Mesenchymal stem cell (in vitro differentiated cells and primary cell): ENCODE results near the gene PTPRCAP.
A peak's percentile ranks its signal among the peaks of the same experiment; 100 is the strongest.

ENCODE experiments used
- DNase-seq: peaks from one replicate; pipeline ENCODE4 v3.0.0-alpha.2; 2013
- H2AFZ ChIP-seq: one replicate; pipeline ENCODE4 v1.6.1; 2013; ENCODE audit warnings: low read depth, mild to moderate bottlenecking, control low read depth, inconsistent platforms, low read length, moderate library complexity
- H2AK5ac ChIP-seq: 2 replicates; pipeline ENCODE4 v1.6.1; 2013; ENCODE audit warnings: low read length, moderate library complexity, mild to moderate bottlenecking, inconsistent platforms; ENCODE audit not compliant: severe bottlenecking
- H2BK120ac ChIP-seq: one replicate; pipeline ENCODE4 v1.6.1; 2013; ENCODE audit warnings: low read depth, mild to moderate bottlenecking, inconsistent platforms, low read length, moderate library complexity
- H2BK12ac ChIP-seq, 2 experiments: one replicate each; pipeline ENCODE4 v1.6.1; 2013; ENCODE audit warnings: inconsistent platforms in 2 of 2, low read length in 2 of 2, mild to moderate bottlenecking in 2 of 2, moderate library complexity in 2 of 2, control low read depth in 1 of 2
- H2BK15ac ChIP-seq: one replicate; pipeline ENCODE4 v1.6.1; 2013; ENCODE audit warnings: mild to moderate bottlenecking, low read depth, inconsistent platforms; ENCODE audit not compliant: poor library complexity, severe bottlenecking
- H2BK5ac ChIP-seq: 2 replicates; pipeline ENCODE4 v1.6.1; 2013; ENCODE audit warnings: low read depth, mild to moderate bottlenecking, low read length, control low read depth, inconsistent platforms; ENCODE audit not compliant: poor library complexity, severe bottlenecking
- H3K14ac ChIP-seq, 2 experiments: one replicate each; pipeline ENCODE4 v1.6.1; 2013; ENCODE audit warnings: inconsistent platforms in 2 of 2, low read length in 2 of 2, control low read depth in 1 of 2, mild to moderate bottlenecking in 1 of 2, moderate library complexity in 1 of 2
- H3K18ac ChIP-seq, 2 experiments: one replicate each; pipeline ENCODE4 v1.6.1; 2013; ENCODE audit warnings: inconsistent platforms in 2 of 2, low read length in 2 of 2, control low read depth in 1 of 2, low read depth in 1 of 2, mild to moderate bottlenecking in 1 of 2
- H3K23ac ChIP-seq, 2 experiments: one replicate each; pipeline ENCODE4 v1.6.1; 2013; ENCODE audit warnings: inconsistent platforms in 2 of 2, low read length in 2 of 2, mild to moderate bottlenecking in 2 of 2, moderate library complexity in 2 of 2, control low read depth in 1 of 2
- H3K27ac ChIP-seq: 2 replicates; pipeline ENCODE4 v1.5.1; 2013; ENCODE audit warnings: mild to moderate bottlenecking, moderate library complexity, low read length, control low read depth, inconsistent platforms; ENCODE audit not compliant: poor library complexity, severe bottlenecking
- H3K27me3 ChIP-seq, 2 experiments: 2 replicates each; pipeline versions ENCODE4 v1.6.1 to v1.7.0; 2013; ENCODE audit warnings: low read length in 2 of 2, mild to moderate bottlenecking in 2 of 2, moderate library complexity in 2 of 2, control low read depth in 1 of 2, inconsistent platforms in 1 of 2; ENCODE audit not compliant: control insufficient read depth in 1 of 2, insufficient read depth in 1 of 2
- H3K36me3 ChIP-seq, 2 experiments: 2 replicates each; pipeline versions ENCODE4 v1.6.1 to v1.7.0; 2013; ENCODE audit warnings: low read length in 2 of 2, control low read depth in 1 of 2, inconsistent platforms in 1 of 2, low read depth in 1 of 2, mild to moderate bottlenecking in 1 of 2; ENCODE audit not compliant: insufficient read depth in 2 of 2, control insufficient read depth in 1 of 2
- H3K4ac ChIP-seq, 2 experiments: one replicate each; pipeline ENCODE4 v1.6.1; 2013; ENCODE audit warnings: inconsistent platforms in 2 of 2, low read length in 2 of 2, mild to moderate bottlenecking in 2 of 2, moderate library complexity in 2 of 2, control low read depth in 1 of 2, low read depth in 1 of 2
- H3K4me1 ChIP-seq: 2 replicates; pipeline ENCODE4 v1.6.1; 2013; ENCODE audit warnings: low read depth, low read length, control low read depth; ENCODE audit not compliant: control insufficient read depth, insufficient read depth
- H3K4me2 ChIP-seq: 2 replicates; pipeline ENCODE4 v1.6.1; 2013; ENCODE audit warnings: low read length, mild to moderate bottlenecking, inconsistent platforms; ENCODE audit not compliant: poor library complexity, severe bottlenecking
- H3K4me3 ChIP-seq, 2 experiments: 2 replicates each; pipeline versions ENCODE4 v1.5.1 to v1.7.0; 2013; ENCODE audit warnings: low read length in 2 of 2, mild to moderate bottlenecking in 2 of 2, control low read depth in 1 of 2, low read depth in 1 of 2; ENCODE audit not compliant: insufficient read depth in 1 of 2
- H3K79me1 ChIP-seq: replicated peaks from 2 replicates; pipeline ENCODE4 v1.6.1; 2013; ENCODE audit warnings: mild to moderate bottlenecking, control low read depth, low read length, inconsistent platforms; ENCODE audit not compliant: poor library complexity, severe bottlenecking
- H3K9ac ChIP-seq: 2 replicates; pipeline ENCODE4 v1.7.0; 2013; ENCODE audit warnings: mild to moderate bottlenecking, low read length, moderate library complexity
- H3K9me3 ChIP-seq: 2 replicates; pipeline ENCODE4 v1.7.0; 2013; ENCODE audit warnings: mild to moderate bottlenecking, low read length; ENCODE audit not compliant: control insufficient read depth
- H4K8ac ChIP-seq: one replicate; pipeline ENCODE4 v1.6.1; 2013; ENCODE audit warnings: inconsistent platforms, mild to moderate bottlenecking, low read length, moderate library complexity
- H4K91ac ChIP-seq: one replicate; pipeline ENCODE4 v1.6.1; 2013; ENCODE audit warnings: mild to moderate bottlenecking, low read length, inconsistent platforms
- WGBS: methylation state at CpG from one replicate; pipeline ENCODE4 v1.1.7; 2013; ENCODE audit warnings: mixed read lengths; 5-methylcytosine and 5-hydroxymethylcytosine counted together

The PTPRCAP gene

DNA sequence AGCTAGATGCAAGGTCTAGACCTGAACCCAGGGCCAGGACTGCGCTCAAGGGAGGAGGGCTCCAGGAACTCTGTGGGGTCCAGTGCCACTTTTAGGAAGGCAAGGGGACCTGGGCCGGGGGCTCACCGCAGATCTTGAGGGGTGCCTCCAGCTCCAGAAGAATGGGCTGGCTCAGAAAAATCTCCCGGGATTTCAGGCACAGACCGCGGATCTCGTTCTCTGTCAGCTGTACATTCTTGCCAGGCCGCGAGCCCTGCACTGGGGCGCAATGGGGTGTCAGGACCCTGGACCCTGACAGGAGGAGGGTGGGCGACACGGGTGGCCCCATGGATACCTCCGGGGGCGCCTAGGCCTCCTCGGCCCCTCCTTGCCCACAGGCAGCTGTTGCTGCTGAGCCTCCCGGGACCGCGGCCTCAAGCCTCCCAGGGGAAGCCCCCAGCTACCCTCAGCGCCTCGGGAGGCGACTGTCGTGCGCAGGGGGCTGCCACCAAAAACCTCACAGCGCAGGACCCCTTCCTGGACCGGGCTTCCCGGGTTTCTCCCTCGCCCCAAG lies 36.5 kb downstream of the PTPRCAP start:
- WGBS = 12% methylated on average over 24 of the region's 27 CpGs
- Histone ChIP-seq H3K79me1 (peaks cover 21% of the 10 kb centered on the region), H4K91ac (peak overlapping the region; percentile 85), H2BK120ac (peak overlapping the region; percentile 93), H3K4me1 (peaks cover 31% of the 10 kb centered on the region), H2BK5ac (peak overlapping the region; percentile 58), H3K14ac (peak overlapping the region; percentile 77 to 91), H3K23ac (peak overlapping the region in 1 of 2 experiments; percentile 70), H2BK15ac (no peak overlapping the region), H3K27ac (peak overlapping the region; percentile 37), H3K9me3 (no peaks in the 10 kb centered on the region), H2AFZ (peak overlapping the region; percentile 74), H2BK12ac (peak overlapping the region in 1 of 2 experiments; percentile 67), H4K8ac (no peak overlapping the region), H3K9ac (peak overlapping the region; percentile 96), H2AK5ac (peak overlapping the region; percentile 72), H3K4ac (peak overlapping the region; percentile 92 to 99), H3K36me3 (peaks cover 35 to 44% of the 10 kb centered on the region in 2 experiments), H3K18ac (peak overlapping the region; percentile 87 to 94), H3K4me2 (peak overlapping the region; percentile 66), H3K27me3 (peaks cover 0 to 3% of the 10 kb centered on the region in 2 experiments), H3K4me3 (peak overlapping the region; percentile 84 to 89)
- DNase-seq = peak; percentile 36

DNA sequence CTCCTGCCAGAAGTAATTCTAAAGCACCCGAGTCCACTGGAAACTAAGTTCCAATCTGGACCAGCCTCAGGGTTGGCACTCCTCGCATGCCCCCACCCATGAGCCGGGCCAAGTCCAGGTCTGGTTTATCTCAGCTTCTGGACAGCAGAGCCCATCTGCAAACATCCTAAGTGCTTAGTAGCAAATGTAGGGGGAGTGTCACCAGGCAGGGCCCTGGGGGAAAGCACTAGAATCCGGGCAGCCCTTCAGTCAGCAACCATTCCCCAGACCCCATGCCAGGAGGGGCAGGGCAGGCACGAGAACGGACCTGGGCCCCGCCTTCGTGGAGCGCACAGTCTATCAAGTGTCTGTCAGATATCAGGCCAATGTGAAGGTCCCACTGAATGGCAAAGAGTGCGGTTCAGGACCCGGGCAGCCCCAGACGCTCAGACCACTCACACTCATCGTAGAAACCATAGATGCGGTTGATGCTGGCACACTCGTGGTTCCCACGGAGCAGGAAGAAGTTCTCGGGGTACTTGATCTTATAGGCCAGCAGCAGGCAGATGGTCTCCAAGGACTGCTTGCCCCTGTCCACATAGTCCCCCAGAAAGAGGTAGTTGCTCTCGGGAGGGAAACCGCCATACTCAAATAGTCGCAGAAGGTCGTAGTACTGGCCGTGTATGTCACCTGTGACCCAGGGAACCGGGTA lies 37.1 kb downstream of the PTPRCAP start:
- H4K8ac ChIP-seq = no peak overlapping the region
- no peak overlapping the region for H2BK5ac ChIP-seq
- H3K9ac ChIP-seq = peak overlapping the region; percentile 96
- no peaks in the 10 kb centered on the region for H3K9me3 ChIP-seq
- no peaks in the 10 kb centered on the region for H3K27me3 ChIP-seq
- WGBS = 69% methylated on average over 23 of the region's 23 CpGs
- no peak overlapping the region for H2AFZ ChIP-seq
- H2BK15ac ChIP-seq = no peak overlapping the region
- peaks cover 31% of the 10 kb centered on the region for H3K4me1 ChIP-seq
- H2AK5ac ChIP-seq = no peak overlapping the region
- peaks cover 39 to 50% of the 10 kb centered on the region in 2 experiments for H3K36me3 ChIP-seq
- H3K14ac ChIP-seq = peak overlapping the region in 1 of 2 experiments; percentile 27
- peak overlapping the region in 1 of 2 experiments; percentile 10 for H3K4ac ChIP-seq
- DNase-seq = peak; percentile 45
- H3K79me1 ChIP-seq = peaks cover 22% of the 10 kb centered on the region
- peak overlapping the region; percentile 84 to 89 for H3K4me3 ChIP-seq
- peak overlapping the region in 1 of 2 experiments; percentile 46 for H3K23ac ChIP-seq
- H3K4me2 ChIP-seq = peak overlapping the region; percentile 66
- no peak overlapping the region for H2BK120ac ChIP-seq
- H3K18ac ChIP-seq = no peak overlapping the region
- H2BK12ac ChIP-seq = peak overlapping the region in 1 of 2 experiments; percentile 11
- no peak overlapping the region for H4K91ac ChIP-seq
- H3K27ac ChIP-seq = no peak overlapping the region

DNA sequence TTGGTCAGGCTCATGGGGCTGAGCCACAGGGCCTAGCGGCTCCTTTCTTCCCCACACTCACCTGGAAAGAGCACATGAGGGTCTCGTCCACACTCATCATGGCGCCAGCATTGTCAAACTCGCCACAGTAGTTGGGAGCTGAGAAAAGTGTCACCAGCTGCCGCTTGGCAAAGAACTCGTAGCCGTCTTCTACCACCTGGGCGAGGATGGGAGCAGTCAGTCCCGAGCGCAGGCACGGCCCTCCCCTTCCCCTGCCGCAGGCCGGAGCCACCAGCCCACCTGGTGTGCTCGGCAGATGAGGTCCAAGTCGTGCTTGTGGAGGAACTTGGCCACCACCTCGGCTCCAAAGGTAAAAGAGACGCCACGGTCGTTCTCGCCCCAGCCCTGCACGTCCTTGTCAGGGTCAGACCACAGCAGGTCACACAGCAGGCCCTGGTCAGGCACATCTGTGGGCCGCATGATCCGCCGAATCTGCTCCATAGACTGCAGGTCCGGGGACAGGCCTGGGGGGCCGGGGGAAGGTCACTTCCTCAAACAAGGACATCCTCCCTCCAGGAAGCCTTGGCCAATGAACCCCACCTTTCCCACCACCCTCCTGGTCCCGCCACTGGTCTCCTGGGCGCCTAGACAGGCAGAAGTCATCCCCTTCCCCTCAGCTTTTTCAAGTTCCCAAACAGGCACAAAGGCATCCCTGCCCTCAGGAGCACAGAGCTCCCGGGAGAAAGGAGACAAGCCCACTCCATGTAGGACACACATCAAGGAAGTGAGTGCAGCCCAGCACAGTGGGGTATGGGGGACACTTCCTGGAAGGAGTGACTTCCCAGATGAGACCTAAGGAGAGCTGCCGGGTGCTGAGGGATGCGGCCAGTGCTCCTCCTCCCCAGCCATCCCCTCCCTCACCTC lies 38.6 kb downstream of the PTPRCAP start:
- Histone ChIP-seq H2BK15ac (no peak overlapping the region), H4K91ac (peak overlapping the region; percentile 18), H3K4me1 (peaks cover 31% of the 10 kb centered on the region), H2BK120ac (no peak overlapping the region), H2BK12ac (no peak overlapping the region), H2AFZ (no peak overlapping the region), H3K9me3 (no peaks in the 10 kb centered on the region), H4K8ac (peak overlapping the region; percentile 19), H3K27ac (no peak overlapping the region), H2BK5ac (no peak overlapping the region), H2AK5ac (no peak overlapping the region), H3K4ac (peak overlapping the region in 1 of 2 experiments; percentile 25), H3K14ac (peak overlapping the region in 1 of 2 experiments; percentile 55), H3K4me2 (no peak overlapping the region), H3K18ac (no peak overlapping the region), H3K9ac (no peak overlapping the region), H3K23ac (peak overlapping the region in 1 of 2 experiments; percentile 37), H3K36me3 (peaks cover 44 to 57% of the 10 kb centered on the region in 2 experiments), H3K27me3 (no peaks in the 10 kb centered on the region), H3K79me1 (peaks cover 26% of the 10 kb centered on the region), H3K4me3 (no peak overlapping the region)
- WGBS = 92% methylated on average over 29 of the region's 31 CpGs
- DNase-seq = no peak
